HG03571 (cell line): ENCODE results near the gene DHRS12.

Experiments used
- ATAC-seq: cut with Tn5 transposase; IDR thresholded peaks from one replicate; pipeline ENCODE4 v1.9.1; 2021; ENCODE audit not compliant: unreplicated experiment

The DHRS12 gene

GRCh38 chr13:51764184-51765141 lies 39.5 kb downstream of the DHRS12 start:
- ATAC-seq = peak; percentile 71

GRCh38 chr13:51763486-51763885 lies 40.5 kb downstream of the DHRS12 start:
- ATAC-seq = no peak

- no peak for ATAC-seq
Observed at GRCh38 chr13:51761643-51762350, 42.2 kb downstream of the DHRS12 start.

- no peak for ATAC-seq
Observed at GRCh38 chr13:51760592-51760991, 43.4 kb downstream of the DHRS12 start.

GRCh38 chr13:51759240-51759639 lies 44.7 kb downstream of the DHRS12 start:
- no peak for ATAC-seq

- no peak for ATAC-seq
Observed at GRCh38 chr13:51758691-51759090, 45.3 kb downstream of the DHRS12 start.

- ATAC-seq = no peak
Observed at GRCh38 chr13:51756651-51757050, 47.3 kb downstream of the DHRS12 start.

- ATAC-seq = no peak
Observed at GRCh38 chr13:51747438-51748434, 56.2 kb downstream of the DHRS12 start.

- no peak for ATAC-seq
Observed at GRCh38 chr13:51746802-51747201, 57.2 kb downstream of the DHRS12 start.

GRCh38 chr13:51745243-51745642 lies 58.7 kb downstream of the DHRS12 start:
- no peak for ATAC-seq

GRCh38 chr13:51742611-51743010 lies 61.4 kb downstream of the DHRS12 start:
- ATAC-seq = no peak

- no peak for ATAC-seq
Observed at GRCh38 chr13:51742031-51742430, 61.9 kb downstream of the DHRS12 start.

- ATAC-seq = no peak
Observed at GRCh38 chr13:51740698-51741097, 63.3 kb downstream of the DHRS12 start.

- ATAC-seq = no peak
Observed at GRCh38 chr13:51739027-51739764, 64.8 kb downstream of the DHRS12 start.

GRCh38 chr13:51738226-51738905 lies 65.6 kb downstream of the DHRS12 start:
- no peak for ATAC-seq

GRCh38 chr13:51737609-51738008 lies 66.4 kb downstream of the DHRS12 start:
- ATAC-seq = no peak

- ATAC-seq = no peak
Observed at GRCh38 chr13:51734786-51735185, 69.2 kb downstream of the DHRS12 start.

GRCh38 chr13:51733374-51734298 lies 70.3 kb downstream of the DHRS12 start:
- no peak for ATAC-seq

GRCh38 chr13:51731759-51732158 lies 72.2 kb downstream of the DHRS12 start:
- no peak for ATAC-seq
